Measurements from ENCODE around the gene GGACT.

Gene GGACT

GRCh38 chr13:100546713-100547405, 41.7 kb downstream of the GGACT start:
- no peak for DNase-seq

- no peak for DNase-seq
Observed at GRCh38 chr13:100545684-100546061, 42.9 kb downstream of the GGACT start.

GRCh38 chr13:100544866-100545683, 43.5 kb downstream of the GGACT start:
- no peak for DNase-seq

- DNase-seq, result no peak
Observed at GRCh38 chr13:100543872-100544602, 44.6 kb downstream of the GGACT start.

- no peak for DNase-seq
Observed at GRCh38 chr13:100542826-100543156, 45.8 kb downstream of the GGACT start.

GRCh38 chr13:100541897-100542825, 46.4 kb downstream of the GGACT start:
- DNase-seq, result no peak

GRCh38 chr13:100540621-100541020, 48.0 kb downstream of the GGACT start:
- DNase-seq, result no peak

- no peak for DNase-seq
Observed at GRCh38 chr13:100537951-100538462, 50.6 kb downstream of the GGACT start.

GRCh38 chr13:100537486-100537885, 51.1 kb downstream of the GGACT start:
- DNase-seq, result no peak

- DNase-seq, result no peak
Observed at GRCh38 chr13:100536643-100537180, 51.9 kb downstream of the GGACT start.

GRCh38 chr13:100535426-100536135, 53.0 kb downstream of the GGACT start:
- DNase-seq, result no peak

GRCh38 chr13:100534911-100535310, 53.7 kb downstream of the GGACT start:
- DNase-seq, result peak; percentile 37

- peak; percentile 65 for DNase-seq
Observed at GRCh38 chr13:100534147-100534843, 54.3 kb downstream of the GGACT start.

- DNase-seq, result peak; percentile 89
Observed at GRCh38 chr13:100533588-100534041, 55.0 kb downstream of the GGACT start.

- no peak for DNase-seq
Observed at GRCh38 chr13:100532836-100533435, 55.7 kb downstream of the GGACT start.

GRCh38 chr13:100532090-100532766, 56.4 kb downstream of the GGACT start:
- DNase-seq, result no peak

- DNase-seq, result peak; percentile 56
Observed at GRCh38 chr13:100530671-100531213, 57.8 kb downstream of the GGACT start.

GRCh38 chr13:100529666-100530377, 58.8 kb downstream of the GGACT start:
- DNase-seq, result no peak

- DNase-seq, result no peak
Observed at GRCh38 chr13:100528820-100529219, 59.8 kb downstream of the GGACT start.

All from COR-L47 (cell line).